ENCODE measurements around the gene RABGAP1.

Gene RABGAP1

GRCh38 chr9:122961139-122961538 is 20.3 kb downstream of the RABGAP1 start:
- no peak for TF ChIP-seq POLR2A (IDR thresholded peaks at IDR 0.05; ENCODE audit: low read depth, low read length)
- FAIRE-seq = peak; percentile 92

DNA sequence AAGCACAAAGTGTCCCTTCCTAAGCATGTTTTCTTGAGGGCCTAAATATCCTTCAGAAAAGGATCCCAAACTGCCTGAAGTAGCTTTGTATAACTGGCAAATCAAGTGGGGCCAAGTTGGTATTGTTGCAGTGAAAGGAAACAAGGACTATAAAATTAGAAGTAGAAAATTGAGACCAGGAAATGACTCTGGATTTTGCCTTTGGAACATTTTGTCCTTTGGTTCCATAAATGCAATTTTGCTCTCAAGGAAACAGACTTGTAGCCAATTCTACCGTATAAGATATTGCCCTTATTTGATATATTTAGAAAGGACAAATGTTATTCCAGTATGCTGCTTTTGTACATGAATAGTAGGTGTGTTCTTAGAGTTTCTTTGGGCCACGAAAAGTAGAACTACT is 34.4 kb downstream of the RABGAP1 start:
- DNase-seq (ENCODE audit: insufficient read length, low spot score) (no peak), FAIRE-seq (no peak)
- TF ChIP-seq POLR2A (IDR thresholded peaks at IDR 0.05; ENCODE audit: low read depth, low read length) = no peak

More at GRCh38 chr9:122961139-122961538, 20.3 kb downstream of the RABGAP1 start:
- no peak for DNase-seq (ENCODE audit: insufficient read length, low spot score)

DNA sequence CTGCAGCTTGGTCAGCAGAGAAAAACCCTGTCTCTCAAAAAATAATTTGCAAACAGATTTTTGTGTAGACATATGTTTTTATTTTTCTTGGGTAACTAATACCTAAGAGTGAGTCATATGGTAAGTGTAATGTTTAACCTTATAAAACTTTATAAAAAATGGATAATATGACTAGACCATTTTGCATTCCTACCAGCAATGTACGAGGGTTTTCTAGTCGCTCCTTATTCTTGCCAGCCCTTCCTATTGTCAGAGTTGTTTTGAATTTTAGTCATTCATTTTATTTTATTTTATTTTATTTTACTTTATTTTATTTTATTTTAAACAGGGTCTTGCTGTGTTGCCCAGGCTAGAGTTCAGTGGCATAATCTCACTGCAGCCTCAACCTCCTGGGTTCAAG is 37.8 kb downstream of the RABGAP1 start:
- FAIRE-seq (peak; percentile 48), DNase-seq (ENCODE audit: insufficient read length, low spot score) (no peak)
- TF ChIP-seq POLR2A (IDR thresholded peaks at IDR 0.05; ENCODE audit: low read depth, low read length) = no peak

DNA sequence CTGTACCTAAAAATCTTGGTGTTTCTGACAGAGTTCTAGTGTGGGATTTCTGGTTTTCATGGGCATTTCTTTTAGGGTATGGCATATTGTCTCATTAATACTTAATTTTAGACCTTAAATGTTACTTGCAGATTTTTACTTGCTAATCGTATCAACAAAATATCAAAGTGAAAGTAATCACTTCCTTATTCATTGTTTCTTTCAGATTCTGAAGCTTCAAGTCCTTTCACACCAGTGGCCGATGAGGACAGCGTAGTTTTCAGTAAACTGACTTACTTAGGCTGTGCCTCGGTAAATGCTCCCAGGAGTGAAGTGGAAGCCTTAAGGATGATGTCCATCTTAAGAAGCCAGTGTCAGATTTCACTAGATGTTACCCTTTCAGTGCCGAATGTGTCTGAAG is 45.2 kb downstream of the RABGAP1 start:
- no peak for DNase-seq (ENCODE audit: insufficient read length, low spot score)
- FAIRE-seq = peak; percentile 57
- no peak for TF ChIP-seq POLR2A (IDR thresholded peaks at IDR 0.05; ENCODE audit: low read depth, low read length)

DNA sequence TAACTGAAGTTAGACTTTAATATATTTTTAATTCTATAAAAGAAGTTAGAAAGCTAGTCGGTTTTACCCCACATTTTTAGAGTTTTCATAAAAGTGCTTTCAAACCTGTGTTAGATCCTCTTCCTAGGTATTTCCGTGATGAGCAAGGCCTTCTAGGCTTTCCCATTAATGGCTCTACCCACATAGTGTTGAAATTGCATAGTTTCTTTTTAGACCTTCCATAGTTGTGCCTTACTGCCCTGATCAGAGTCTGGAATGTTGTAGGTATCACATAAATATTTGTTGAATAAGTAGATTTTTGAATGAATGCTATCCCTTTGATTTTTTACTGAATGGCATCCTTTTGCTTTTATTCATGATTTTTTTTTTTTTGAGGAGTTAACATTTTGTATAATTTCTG is 47.3 kb downstream of the RABGAP1 start:
- FAIRE-seq (peak; percentile 53), DNase-seq (ENCODE audit: insufficient read length, low spot score) (no peak)
- TF ChIP-seq POLR2A (IDR thresholded peaks at IDR 0.05; ENCODE audit: low read depth, low read length) = no peak

DNA sequence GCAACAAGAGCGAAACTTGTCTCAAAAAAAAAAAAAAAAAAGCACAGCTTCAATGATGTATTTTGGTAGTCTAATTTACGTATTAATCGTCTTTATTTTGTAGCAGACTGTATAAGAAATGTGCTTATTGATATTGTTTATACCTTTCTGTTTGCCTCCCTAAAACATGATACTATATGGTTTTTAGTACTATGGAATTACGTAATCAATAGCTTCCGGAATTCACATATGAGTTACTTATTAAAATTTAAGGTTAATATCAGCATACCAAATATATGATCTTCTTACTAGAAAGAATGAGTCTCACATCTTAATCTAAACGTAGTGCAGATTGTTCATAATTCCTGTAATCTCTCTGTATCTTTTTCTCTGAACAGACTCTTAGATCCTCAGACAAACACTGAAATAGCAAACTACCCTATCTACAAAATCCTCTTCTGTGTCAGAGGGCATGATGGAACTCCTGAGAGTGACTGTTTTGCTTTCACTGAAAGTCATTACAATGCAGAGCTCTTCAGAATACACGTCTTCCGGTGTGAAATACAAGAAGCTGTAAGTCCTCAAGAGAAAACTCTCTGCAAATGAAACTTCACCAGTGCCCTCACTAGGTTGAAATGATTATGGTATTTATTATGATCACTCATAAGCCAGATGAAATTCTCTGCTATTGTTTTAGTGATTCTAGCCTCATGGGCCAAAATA is 48.3 kb downstream of the RABGAP1 start:
- TF ChIP-seq POLR2A (IDR thresholded peaks at IDR 0.05; ENCODE audit: low read depth, low read length) = no peak
- DNase-seq (ENCODE audit: insufficient read length, low spot score) = no peak
- peak; percentile 79 for FAIRE-seq

DNA sequence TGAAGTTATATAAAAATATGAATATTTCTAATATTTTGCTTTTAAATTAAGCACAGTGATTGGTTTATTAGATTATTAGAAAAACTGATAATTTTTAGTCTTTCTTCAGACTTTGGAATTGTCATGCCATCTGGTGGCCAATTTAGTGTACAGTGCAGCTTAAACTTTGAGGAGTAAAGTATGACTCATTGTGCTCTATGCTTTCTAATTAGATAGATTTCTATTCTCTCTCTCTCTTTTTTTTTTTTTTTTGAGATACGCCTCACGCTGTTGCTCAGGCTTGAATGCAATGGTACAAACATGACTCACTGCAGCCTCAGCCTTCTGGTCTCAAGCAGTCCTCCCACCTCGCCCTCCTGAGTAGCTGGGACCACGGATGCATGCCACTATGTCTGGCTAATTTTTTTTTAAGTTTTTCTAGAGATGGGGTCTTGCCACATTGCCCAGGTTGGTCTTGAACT is 50.6 kb downstream of the RABGAP1 start:
- peak; percentile 71 for DNase-seq (ENCODE audit: insufficient read length, low spot score)
- TF ChIP-seq POLR2A (IDR thresholded peaks at IDR 0.05; ENCODE audit: low read depth, low read length) = no peak
- peak; percentile 100 for FAIRE-seq

GRCh38 chr9:122996586-122996985 is 55.8 kb downstream of the RABGAP1 start:
- DNase-seq (ENCODE audit: insufficient read length, low spot score) (no peak), FAIRE-seq (no peak)
- TF ChIP-seq POLR2A (IDR thresholded peaks at IDR 0.05; ENCODE audit: low read depth, low read length) = no peak

DNA sequence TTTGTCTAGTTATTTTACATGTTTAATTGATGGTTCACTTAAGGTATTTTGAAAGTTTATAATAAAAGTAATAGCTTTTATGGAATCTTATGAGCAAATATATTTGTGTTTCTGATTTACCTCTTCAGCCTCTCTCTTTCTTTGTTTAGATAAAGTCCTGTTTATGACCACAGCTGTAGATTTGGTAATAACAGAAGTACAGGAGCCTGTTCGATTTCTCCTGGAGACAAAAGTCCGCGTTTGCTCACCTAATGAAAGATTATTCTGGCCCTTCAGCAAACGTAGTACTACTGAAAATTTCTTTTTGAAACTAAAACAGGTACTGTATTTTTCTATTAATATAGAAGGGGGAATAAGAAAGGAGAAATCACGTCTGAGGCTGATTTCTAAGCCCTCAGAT is 57.6 kb downstream of the RABGAP1 start:
- no peak for FAIRE-seq
- DNase-seq (ENCODE audit: insufficient read length, low spot score) = no peak
- no peak for TF ChIP-seq POLR2A (IDR thresholded peaks at IDR 0.05; ENCODE audit: low read depth, low read length)

DNA sequence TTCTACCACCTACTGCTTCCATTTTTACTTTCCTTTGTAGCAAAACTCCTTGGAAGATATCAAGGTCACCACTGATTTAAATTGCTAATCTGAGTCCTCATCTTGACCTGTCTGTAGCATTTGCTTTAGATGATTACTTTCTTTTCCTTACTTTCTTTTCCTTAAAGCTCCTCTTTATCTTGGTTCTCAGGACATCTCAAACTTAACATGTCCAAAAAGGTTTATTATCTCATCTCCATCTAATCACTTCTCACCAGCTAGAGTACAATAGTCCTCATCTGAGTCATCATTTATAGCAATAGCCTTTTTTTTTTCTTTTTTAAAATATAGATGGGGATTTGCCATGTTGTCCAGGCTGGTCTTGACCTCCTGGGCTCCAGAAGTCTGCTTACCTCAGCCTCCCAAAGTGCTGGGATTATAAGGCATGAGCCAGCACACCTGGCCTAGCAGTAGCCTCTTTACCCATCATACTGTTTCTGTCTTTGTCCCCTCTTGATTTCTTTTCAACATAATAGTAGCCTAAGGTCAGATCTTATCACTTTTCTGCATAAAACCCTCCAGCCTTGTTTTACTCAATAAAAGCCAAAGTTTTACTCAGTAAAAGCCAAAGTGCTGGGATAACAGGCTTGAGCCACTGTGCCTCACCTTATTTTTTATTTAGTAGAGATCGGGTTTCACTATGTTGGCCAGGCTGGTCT is 59.7 kb downstream of the RABGAP1 start:
- FAIRE-seq = peak; percentile 91
- no peak for TF ChIP-seq POLR2A (IDR thresholded peaks at IDR 0.05; ENCODE audit: low read depth, low read length)
- no peak for DNase-seq (ENCODE audit: insufficient read length, low spot score)

- no peak for TF ChIP-seq POLR2A (IDR thresholded peaks at IDR 0.05; ENCODE audit: low read depth, low read length)
- no peak for FAIRE-seq
- DNase-seq (ENCODE audit: insufficient read length, low spot score) = no peak
These were observed 61.9 kb downstream of the RABGAP1 start for GRCh38 chr9:123002754-123003153.

GRCh38 chr9:123003466-123003865 is 62.6 kb downstream of the RABGAP1 start:
- FAIRE-seq = peak; percentile 84
- no peak for DNase-seq (ENCODE audit: insufficient read length, low spot score)
- TF ChIP-seq POLR2A (IDR thresholded peaks at IDR 0.05; ENCODE audit: low read depth, low read length) = no peak

DNA sequence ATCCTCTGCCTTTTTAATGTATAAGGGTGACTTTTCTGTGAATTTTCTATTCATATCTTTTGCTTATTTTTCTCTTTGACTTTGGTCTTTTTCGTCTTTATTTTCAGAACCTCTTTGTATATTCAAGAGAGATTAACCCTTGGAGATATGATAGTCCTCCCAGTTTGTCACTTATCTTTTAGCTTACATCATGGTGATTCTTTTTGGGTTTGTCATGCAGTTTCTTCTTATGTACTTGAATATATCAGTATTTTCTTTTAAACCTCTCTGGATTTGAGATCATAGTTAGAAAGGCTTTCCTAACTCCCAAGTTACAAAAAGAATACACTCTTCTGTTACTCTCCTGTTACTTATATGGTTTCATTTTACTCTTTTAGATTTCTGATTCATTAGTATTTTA is 65.1 kb downstream of the RABGAP1 start:
- FAIRE-seq (peak; percentile 33), DNase-seq (ENCODE audit: insufficient read length, low spot score) (no peak)
- TF ChIP-seq POLR2A (IDR thresholded peaks at IDR 0.05; ENCODE audit: low read depth, low read length) = no peak

DNA sequence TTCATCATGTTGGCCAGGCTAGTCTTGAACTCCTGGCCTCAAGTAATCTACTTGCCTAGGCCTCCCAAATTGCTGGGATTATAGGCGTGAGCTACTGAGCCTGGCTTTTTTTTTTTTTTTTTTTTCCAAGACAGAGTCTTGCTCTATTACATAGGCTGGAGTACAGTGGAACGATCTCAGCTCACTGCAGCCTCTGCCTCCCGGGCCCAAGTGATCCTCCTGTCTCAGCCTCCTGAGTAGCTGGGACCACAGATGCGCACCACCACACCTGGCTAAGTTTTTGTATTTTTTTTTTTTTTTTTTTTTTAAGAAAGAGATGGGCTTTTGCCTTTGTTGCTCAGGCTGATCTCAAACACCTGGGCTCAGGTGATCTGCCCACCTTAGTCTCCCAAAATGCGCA is 66.4 kb downstream of the RABGAP1 start:
- no peak for TF ChIP-seq POLR2A (IDR thresholded peaks at IDR 0.05; ENCODE audit: low read depth, low read length)
- no peak for FAIRE-seq
- no peak for DNase-seq (ENCODE audit: insufficient read length, low spot score)

DNA sequence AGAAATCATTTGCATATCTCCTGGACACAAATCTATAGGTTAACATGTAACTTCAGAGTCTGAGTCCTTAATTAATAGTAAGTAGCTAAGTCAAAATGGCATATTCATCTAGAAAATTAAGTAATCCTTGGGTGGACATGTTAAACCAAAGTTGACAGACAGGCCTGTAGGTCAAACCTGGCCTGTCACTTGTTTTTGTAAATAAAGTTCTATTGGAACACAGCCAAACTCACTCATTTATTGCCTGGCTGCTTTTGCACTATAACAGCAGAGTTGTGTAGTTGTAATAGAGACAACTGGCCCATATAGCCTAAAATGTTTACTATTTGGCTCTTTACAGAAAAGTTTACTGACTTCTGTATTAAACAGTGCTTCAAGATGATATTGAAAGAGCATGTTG is 68.1 kb downstream of the RABGAP1 start:
- TF ChIP-seq POLR2A (IDR thresholded peaks at IDR 0.05; ENCODE audit: low read depth, low read length) = no peak
- FAIRE-seq (peak; percentile 41), DNase-seq (ENCODE audit: insufficient read length, low spot score) (no peak)

Measured in H54 (cell line).